ENCODE measurements around the gene HMGB4.

The HMGB4 gene

GRCh38 chr1:33848205-33848937 lies 15.5 kb upstream of the HMGB4 start:
- Histone ChIP-seq H3K27me3 (ENCODE audit: insufficient read depth, low read depth, severe bottlenecking) (peaks cover 70% of the 10 kb centered on the region), H3K27ac (no peak overlapping the region), H3K9me3 (ENCODE audit: severe bottlenecking) (no peaks in the 10 kb centered on the region), H3K36me3 (no peaks in the 10 kb centered on the region), H3K4me3 (ENCODE audit: low read depth, low read length) (no peak overlapping the region)
- TF ChIP-seq CTCF (IDR thresholded peaks at IDR 0.05; ENCODE audit: low read depth, low read length): no peak
- no peak for DNase-seq

- TF ChIP-seq CTCF (IDR thresholded peaks at IDR 0.05; ENCODE audit: low read depth, low read length): no peak
- no peak for DNase-seq
- H3K27ac ChIP-seq: no peak overlapping the region
- peaks cover 64% of the 10 kb centered on the region for H3K27me3 ChIP-seq (ENCODE audit: insufficient read depth, low read depth, severe bottlenecking)
- H3K9me3 ChIP-seq (ENCODE audit: severe bottlenecking): no peaks in the 10 kb centered on the region
- no peaks in the 10 kb centered on the region for H3K36me3 ChIP-seq
- no peak overlapping the region for H3K4me3 ChIP-seq (ENCODE audit: low read depth, low read length)
Observed at GRCh38 chr1:33849211-33849610, 14.7 kb upstream of the HMGB4 start.

GRCh38 chr1:33850481-33850880 lies 13.4 kb upstream of the HMGB4 start:
- TF ChIP-seq CTCF (IDR thresholded peaks at IDR 0.05; ENCODE audit: low read depth, low read length): no peak
- Histone ChIP-seq H3K27me3 (ENCODE audit: insufficient read depth, low read depth, severe bottlenecking) (peaks cover 59% of the 10 kb centered on the region), H3K4me3 (ENCODE audit: low read depth, low read length) (no peak overlapping the region), H3K36me3 (no peaks in the 10 kb centered on the region), H3K9me3 (ENCODE audit: severe bottlenecking) (no peaks in the 10 kb centered on the region), H3K27ac (no peak overlapping the region)
- no peak for DNase-seq

- TF ChIP-seq CTCF (IDR thresholded peaks at IDR 0.05; ENCODE audit: low read depth, low read length): no peak
- Histone ChIP-seq H3K36me3 (no peaks in the 10 kb centered on the region), H3K9me3 (ENCODE audit: severe bottlenecking) (no peaks in the 10 kb centered on the region), H3K27ac (no peak overlapping the region), H3K27me3 (ENCODE audit: insufficient read depth, low read depth, severe bottlenecking) (peaks cover 50% of the 10 kb centered on the region), H3K4me3 (ENCODE audit: low read depth, low read length) (no peak overlapping the region)
- DNase-seq: no peak
Observed at GRCh38 chr1:33852711-33853110, 11.2 kb upstream of the HMGB4 start.

GRCh38 chr1:33853431-33853830 lies 10.4 kb upstream of the HMGB4 start:
- H3K27me3 ChIP-seq (ENCODE audit: insufficient read depth, low read depth, severe bottlenecking): peaks cover 47% of the 10 kb centered on the region
- no peaks in the 10 kb centered on the region for H3K9me3 ChIP-seq (ENCODE audit: severe bottlenecking)
- H3K27ac ChIP-seq: no peak overlapping the region
- DNase-seq: no peak
- H3K4me3 ChIP-seq (ENCODE audit: low read depth, low read length): no peak overlapping the region
- TF ChIP-seq CTCF (IDR thresholded peaks at IDR 0.05; ENCODE audit: low read depth, low read length): no peak
- H3K36me3 ChIP-seq: no peaks in the 10 kb centered on the region

DNA sequence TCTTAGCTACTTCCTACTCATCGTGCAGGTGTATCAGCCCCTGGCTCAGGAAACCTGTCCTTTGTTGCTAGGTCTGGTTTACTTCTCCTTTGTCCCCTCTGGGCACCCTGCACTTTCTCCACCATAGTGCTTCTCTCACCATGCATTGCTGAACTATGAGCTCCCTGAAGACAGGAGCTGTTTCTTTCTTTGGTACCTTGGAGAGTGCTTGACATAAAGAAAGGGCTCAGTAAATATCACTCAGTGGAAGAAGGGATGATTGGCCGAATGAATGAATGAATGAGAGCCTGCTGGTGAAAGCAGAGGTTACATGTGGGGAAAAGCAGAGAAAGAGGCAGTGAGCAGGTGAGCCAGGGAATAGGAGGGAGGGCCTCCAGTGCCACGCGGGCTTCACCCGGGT lies 9.8 kb upstream of the HMGB4 start:
- Histone ChIP-seq H3K36me3 (no peaks in the 10 kb centered on the region), H3K4me3 (ENCODE audit: low read depth, low read length) (no peak overlapping the region), H3K9me3 (ENCODE audit: severe bottlenecking) (no peaks in the 10 kb centered on the region), H3K27ac (no peak overlapping the region), H3K27me3 (ENCODE audit: insufficient read depth, low read depth, severe bottlenecking) (peaks cover 46% of the 10 kb centered on the region)
- no peak for TF ChIP-seq CTCF (IDR thresholded peaks at IDR 0.05; ENCODE audit: low read depth, low read length)
- no peak for DNase-seq

All from WERI-Rb-1 (cell line).